HEK293 (cell line): ENCODE results near the gene ISG20L2.

Experiments used
- CTCF ChIA-PET: fragments of 350-600 bp; formaldehyde crosslinking; extraction: SDS; loops from one replicate; lab custom pipeline; 2021; ENCODE audit warnings: antibody characterized with exemption; lab: Yijun Ruan, JAX
- POLR2A ChIA-PET: fragments of 300-600 bp; formaldehyde crosslinking; extraction: SDS; loops from one replicate; lab custom pipeline; 2020; ENCODE audit warnings: antibody characterized with exemption, inconsistent platforms; lab: Yijun Ruan, JAX
- H3K27ac ChIP-seq: fragments of 200-500 bp; sonication (Bioruptor generic); 2 replicates; pipeline ENCODE4 v1.5.1; 2014; ENCODE audit warnings: low read depth, low read length, control low read depth, inconsistent platforms; ENCODE audit errors: extremely low read depth
- H3K36me3 ChIP-seq, 2 experiments: fragments of 200-500 bp in 1 of 2; sonication (Bioruptor generic) in 1 of 2; 1 replicate in 1 of 2; 2 replicates in 1 of 2; pipeline ENCODE4 v1.5.1; 2014 to 2017; ENCODE audit warnings: inconsistent platforms in 2 of 2, low read length in 2 of 2; ENCODE audit not compliant: control insufficient read depth in 2 of 2, insufficient read depth in 1 of 2
- H3K4me1 ChIP-seq: fragments of 200-500 bp; sonication (Bioruptor generic); 2 replicates; pipeline ENCODE4 v1.5.1; 2014; ENCODE audit warnings: mild to moderate bottlenecking, low read length, inconsistent platforms; ENCODE audit not compliant: control insufficient read depth, insufficient read depth
- H3K4me3 ChIP-seq: 2 replicates; pipeline ENCODE4 v1.5.1; 2011; ENCODE audit warnings: low read depth, mild to moderate bottlenecking, control low read depth, low read length, moderate library complexity
- H3K9me3 ChIP-seq: fragments of 200-500 bp; sonication (Bioruptor generic); 2 replicates; pipeline ENCODE4 v1.5.1; 2014; ENCODE audit warnings: low read depth, low read length, inconsistent platforms; ENCODE audit not compliant: control insufficient read depth, insufficient read depth
- EGR2 ChIP-seq: fragments of 450-650 bp; formaldehyde crosslinking; IDR thresholded peaks from 2 replicates; pipeline ENCODE4 v1.5.1; 2016; ENCODE audit warnings: low read depth, missing biosample characterization, missing genetic modification characterization
- GLI2 ChIP-seq: fragments of 450-650 bp; formaldehyde crosslinking; IDR thresholded peaks from 2 replicates; pipeline ENCODE4; 2017; ENCODE audit warnings: missing biosample characterization, missing genetic modification characterization, low read depth, borderline replicate concordance
- GLIS2 ChIP-seq: fragments of 450-650 bp; formaldehyde crosslinking; IDR thresholded peaks from 2 replicates; pipeline ENCODE4 v1.5.1; 2016; ENCODE audit warnings: missing biosample characterization, missing genetic modification characterization
- KLF8 ChIP-seq: fragments of 450-650 bp; formaldehyde crosslinking; IDR thresholded peaks from 2 replicates; pipeline ENCODE4 v1.5.1; 2016; ENCODE audit warnings: missing biosample characterization, missing genetic modification characterization
- SCRT1 ChIP-seq: fragments of 450-650 bp; formaldehyde crosslinking; IDR thresholded peaks from 2 replicates; pipeline ENCODE4 v1.5.1; 2016; ENCODE audit warnings: missing biosample characterization, missing genetic modification characterization, borderline replicate concordance
- ZBTB1 ChIP-seq: fragments of 450-650 bp; formaldehyde crosslinking; IDR thresholded peaks from 2 replicates; pipeline ENCODE4 v1.5.1; 2016; ENCODE audit warnings: missing biosample characterization, missing genetic modification characterization
- ZBTB10 ChIP-seq: fragments of 450-650 bp; formaldehyde crosslinking; IDR thresholded peaks from 2 replicates; pipeline ENCODE4 v1.5.1; 2016; ENCODE audit warnings: missing biosample characterization, missing genetic modification characterization
- ZBTB48 ChIP-seq: fragments of 450-650 bp; formaldehyde crosslinking; IDR thresholded peaks from 2 replicates; pipeline ENCODE4 v1.5.1; 2016; ENCODE audit warnings: missing biosample characterization, missing genetic modification characterization
- ZFHX2 ChIP-seq: fragments of 450-650 bp; formaldehyde crosslinking; conservative IDR thresholded peaks from 2 replicates; pipeline ENCODE4 v1.5.1; 2016; ENCODE audit warnings: missing biosample characterization, missing genetic modification characterization
- ZNF175 ChIP-seq: fragments of 450-650 bp; formaldehyde crosslinking; IDR thresholded peaks from 2 replicates; pipeline ENCODE4 v1.5.1; 2016; ENCODE audit warnings: missing biosample characterization, missing genetic modification characterization
- ZNF302 ChIP-seq: fragments of 450-650 bp; formaldehyde crosslinking; IDR thresholded peaks from 2 replicates; pipeline ENCODE4 v1.5.1; 2016; ENCODE audit warnings: missing biosample characterization, missing genetic modification characterization, low read depth
- ZNF513 ChIP-seq: fragments of 450-650 bp; IDR thresholded peaks from 2 replicates; pipeline ENCODE4 v1.5.1; 2018; ENCODE audit warnings: missing biosample characterization, missing genetic modification characterization
- ZNF621 ChIP-seq: fragments of 450-650 bp; formaldehyde crosslinking; IDR thresholded peaks from 2 replicates; pipeline ENCODE4 v1.5.1; 2017; ENCODE audit warnings: missing biosample characterization, missing genetic modification characterization
- ZNF677 ChIP-seq: fragments of 450-650 bp; IDR thresholded peaks from 2 replicates; pipeline ENCODE4 v1.5.0; 2018; ENCODE audit warnings: missing biosample characterization, mild to moderate bottlenecking, missing genetic modification characterization, moderate library complexity
- TF ChIP-seq, protein P1 (sequence below): fragments of 450-650 bp; formaldehyde crosslinking; IDR thresholded peaks from 2 replicates; pipeline ENCODE4 v1.5.1; 2016; ENCODE audit warnings: missing biosample characterization, missing genetic modification characterization
- TF ChIP-seq, protein P2 (sequence below): fragments of 450-650 bp; formaldehyde crosslinking; IDR thresholded peaks from 2 replicates; pipeline ENCODE4 v1.5.1; 2016; ENCODE audit warnings: missing biosample characterization, missing genetic modification characterization
- TF ChIP-seq, protein P3 (sequence below): fragments of 450-650 bp; formaldehyde crosslinking; IDR thresholded peaks from 2 replicates; pipeline ENCODE4 v1.5.1; 2016; ENCODE audit warnings: missing biosample characterization, missing genetic modification characterization
- TF ChIP-seq, protein P4 (sequence below): fragments of 450-650 bp; formaldehyde crosslinking; IDR thresholded peaks from 2 replicates; pipeline ENCODE4 v1.5.0; 2017; ENCODE audit warnings: missing biosample characterization, missing genetic modification characterization, borderline replicate concordance

ISG20L2 gene

GRCh38 chr1:156744344-156744743 lies 15.8 kb upstream of the ISG20L2 start:
- Histone ChIP-seq H3K36me3 (peaks cover 0 to 46% of the 10 kb centered on the region in 2 experiments; a peak in 1 of 3 replicates), H3K9me3 (no peaks in the 10 kb centered on the region), H3K4me3 (no peak overlapping the region), H3K4me1 (peaks cover 11% of the 10 kb centered on the region; the same call in 1 of the 2 replicates), H3K27ac (peak overlapping the region; percentile 33; the same call in 1 of the 2 replicates)
- CTCF ChIA-PET: interaction anchor here (0.7 kb wide), 1 partner anchor 55 kb away, joined by 3 read pairs; no protein-coding TSS in a partner anchor
- POLR2A ChIA-PET: interaction anchor here (1.3 kb wide), 1 partner anchor 23 kb away, joined by 3 read pairs; the partner anchor contains the start of gene PRCC
- TF ChIP-seq ZNF302 (tag by site-specific recombination) (no peak), ZBTB48 (no peak), ZBTB1 (no peak), ZNF621 (no peak), GLI2 (no peak), ZBTB10 (tag by site-specific recombination) (no peak)
- TF ChIP-seq, protein P1, sequence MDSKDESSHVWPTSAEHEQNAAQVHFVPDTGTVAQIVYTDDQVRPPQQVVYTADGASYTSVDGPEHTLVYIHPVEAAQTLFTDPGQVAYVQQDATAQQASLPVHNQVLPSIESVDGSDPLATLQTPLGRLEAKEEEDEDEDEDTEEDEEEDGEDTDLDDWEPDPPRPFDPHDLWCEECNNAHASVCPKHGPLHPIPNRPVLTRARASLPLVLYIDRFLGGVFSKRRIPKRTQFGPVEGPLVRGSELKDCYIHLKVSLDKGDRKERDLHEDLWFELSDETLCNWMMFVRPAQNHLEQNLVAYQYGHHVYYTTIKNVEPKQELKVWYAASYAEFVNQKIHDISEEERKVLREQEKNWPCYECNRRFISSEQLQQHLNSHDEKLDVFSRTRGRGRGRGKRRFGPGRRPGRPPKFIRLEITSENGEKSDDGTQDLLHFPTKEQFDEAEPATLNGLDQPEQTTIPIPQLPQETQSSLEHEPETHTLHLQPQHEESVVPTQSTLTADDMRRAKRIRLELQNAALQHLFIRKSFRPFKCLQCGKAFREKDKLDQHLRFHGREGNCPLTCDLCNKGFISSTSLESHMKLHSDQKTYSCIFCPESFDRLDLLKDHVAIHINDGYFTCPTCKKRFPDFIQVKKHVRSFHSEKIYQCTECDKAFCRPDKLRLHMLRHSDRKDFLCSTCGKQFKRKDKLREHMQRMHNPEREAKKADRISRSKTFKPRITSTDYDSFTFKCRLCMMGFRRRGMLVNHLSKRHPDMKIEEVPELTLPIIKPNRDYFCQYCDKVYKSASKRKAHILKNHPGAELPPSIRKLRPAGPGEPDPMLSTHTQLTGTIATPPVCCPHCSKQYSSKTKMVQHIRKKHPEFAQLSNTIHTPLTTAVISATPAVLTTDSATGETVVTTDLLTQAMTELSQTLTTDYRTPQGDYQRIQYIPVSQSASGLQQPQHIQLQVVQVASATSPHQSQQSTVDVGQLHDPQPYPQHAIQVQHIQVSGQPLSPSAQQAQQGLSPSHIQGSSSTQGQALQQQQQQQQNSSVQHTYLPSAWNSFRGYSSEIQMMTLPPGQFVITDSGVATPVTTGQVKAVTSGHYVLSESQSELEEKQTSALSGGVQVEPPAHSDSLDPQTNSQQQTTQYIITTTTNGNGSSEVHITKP (tag by site-specific recombination): no peak

DNA sequence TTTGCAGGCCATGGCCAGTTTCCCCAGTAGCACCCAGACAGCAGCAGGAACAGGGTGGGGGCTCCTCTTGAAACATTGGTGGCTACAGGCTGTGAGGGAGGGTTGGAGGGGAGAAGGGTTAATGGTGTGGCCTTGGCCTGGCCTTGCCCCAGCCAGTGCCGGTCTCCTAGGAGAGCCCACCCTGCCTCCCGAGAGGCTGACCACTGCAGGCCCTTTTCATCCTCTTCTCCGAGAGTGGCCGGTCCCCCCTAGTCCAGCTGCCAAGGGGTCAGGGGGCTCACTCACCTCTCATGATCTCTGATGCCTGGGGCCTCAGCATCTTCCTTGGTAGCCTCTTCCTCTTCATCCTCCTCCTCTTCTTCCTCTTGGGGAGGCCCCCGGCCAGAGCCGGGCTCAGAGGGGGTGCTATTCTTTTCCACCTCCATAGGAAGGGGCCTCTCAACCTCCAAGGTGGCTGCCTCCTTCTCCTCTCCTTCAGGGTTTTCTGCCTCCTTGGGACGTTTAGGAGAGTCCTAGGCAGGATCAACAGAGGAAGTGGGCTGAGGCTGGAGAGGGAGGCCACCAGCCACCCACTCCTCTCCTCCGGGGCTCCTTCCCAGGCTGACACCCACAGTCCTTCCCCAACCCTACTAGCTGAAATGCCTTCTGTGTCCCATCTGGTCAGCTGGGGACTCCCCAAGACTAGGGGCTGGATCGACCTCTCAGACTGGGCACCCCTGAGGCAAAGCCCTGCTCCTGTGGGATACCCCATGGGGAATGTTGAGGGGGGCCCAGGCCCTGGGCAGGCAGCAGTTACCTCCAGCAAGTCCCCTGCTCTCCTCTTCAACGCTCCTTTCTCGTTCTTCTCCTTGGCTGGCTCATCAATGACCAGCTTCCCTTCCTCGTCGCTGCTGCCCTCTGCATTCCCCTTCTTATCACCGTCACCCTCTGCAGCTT lies 15.1 kb upstream of the ISG20L2 start:
- Histone ChIP-seq H3K4me1 (peaks cover 6% of the 10 kb centered on the region; the same call in 1 of the 2 replicates), H3K36me3 (peaks cover 0 to 48% of the 10 kb centered on the region in 2 experiments; a peak in 1 of 3 replicates), H3K27ac (no peak overlapping the region), H3K9me3 (no peaks in the 10 kb centered on the region), H3K4me3 (no peak overlapping the region)
- ChIA-PET POLR2A (interaction anchor here (1.6 kb wide), 1 partner anchor 8 kb away, joined by 10 read pairs; the partner anchor contains the start of gene HDGF), CTCF (interaction anchor here (0.6 to 0.7 kb wide), 3 partner anchors 18 to 55 kb away, joined by 3 to 4 read pairs (median 4); no protein-coding TSS in a partner anchor)
- TF ChIP-seq GLIS2 (peak; percentile 41), ZNF677 (tag by site-specific recombination) (no peak), SCRT1 (tag by site-specific recombination) (no peak), ZNF513 (tag by site-specific recombination) (peak; percentile 73), EGR2 (tag by site-specific recombination) (peak; percentile 64), ZNF175 (no peak), KLF8 (tag by site-specific recombination) (no peak), ZFHX2 (tag by site-specific recombination) (peak; percentile 74)
- TF ChIP-seq, protein P2, sequence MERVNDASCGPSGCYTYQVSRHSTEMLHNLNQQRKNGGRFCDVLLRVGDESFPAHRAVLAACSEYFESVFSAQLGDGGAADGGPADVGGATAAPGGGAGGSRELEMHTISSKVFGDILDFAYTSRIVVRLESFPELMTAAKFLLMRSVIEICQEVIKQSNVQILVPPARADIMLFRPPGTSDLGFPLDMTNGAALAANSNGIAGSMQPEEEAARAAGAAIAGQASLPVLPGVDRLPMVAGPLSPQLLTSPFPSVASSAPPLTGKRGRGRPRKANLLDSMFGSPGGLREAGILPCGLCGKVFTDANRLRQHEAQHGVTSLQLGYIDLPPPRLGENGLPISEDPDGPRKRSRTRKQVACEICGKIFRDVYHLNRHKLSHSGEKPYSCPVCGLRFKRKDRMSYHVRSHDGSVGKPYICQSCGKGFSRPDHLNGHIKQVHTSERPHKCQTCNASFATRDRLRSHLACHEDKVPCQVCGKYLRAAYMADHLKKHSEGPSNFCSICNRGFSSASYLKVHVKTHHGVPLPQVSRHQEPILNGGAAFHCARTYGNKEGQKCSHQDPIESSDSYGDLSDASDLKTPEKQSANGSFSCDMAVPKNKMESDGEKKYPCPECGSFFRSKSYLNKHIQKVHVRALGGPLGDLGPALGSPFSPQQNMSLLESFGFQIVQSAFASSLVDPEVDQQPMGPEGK (tag by site-specific recombination): no peak
- TF ChIP-seq, protein P3, sequence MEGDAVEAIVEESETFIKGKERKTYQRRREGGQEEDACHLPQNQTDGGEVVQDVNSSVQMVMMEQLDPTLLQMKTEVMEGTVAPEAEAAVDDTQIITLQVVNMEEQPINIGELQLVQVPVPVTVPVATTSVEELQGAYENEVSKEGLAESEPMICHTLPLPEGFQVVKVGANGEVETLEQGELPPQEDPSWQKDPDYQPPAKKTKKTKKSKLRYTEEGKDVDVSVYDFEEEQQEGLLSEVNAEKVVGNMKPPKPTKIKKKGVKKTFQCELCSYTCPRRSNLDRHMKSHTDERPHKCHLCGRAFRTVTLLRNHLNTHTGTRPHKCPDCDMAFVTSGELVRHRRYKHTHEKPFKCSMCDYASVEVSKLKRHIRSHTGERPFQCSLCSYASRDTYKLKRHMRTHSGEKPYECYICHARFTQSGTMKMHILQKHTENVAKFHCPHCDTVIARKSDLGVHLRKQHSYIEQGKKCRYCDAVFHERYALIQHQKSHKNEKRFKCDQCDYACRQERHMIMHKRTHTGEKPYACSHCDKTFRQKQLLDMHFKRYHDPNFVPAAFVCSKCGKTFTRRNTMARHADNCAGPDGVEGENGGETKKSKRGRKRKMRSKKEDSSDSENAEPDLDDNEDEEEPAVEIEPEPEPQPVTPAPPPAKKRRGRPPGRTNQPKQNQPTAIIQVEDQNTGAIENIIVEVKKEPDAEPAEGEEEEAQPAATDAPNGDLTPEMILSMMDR: no peak
- TF ChIP-seq, protein P4, sequence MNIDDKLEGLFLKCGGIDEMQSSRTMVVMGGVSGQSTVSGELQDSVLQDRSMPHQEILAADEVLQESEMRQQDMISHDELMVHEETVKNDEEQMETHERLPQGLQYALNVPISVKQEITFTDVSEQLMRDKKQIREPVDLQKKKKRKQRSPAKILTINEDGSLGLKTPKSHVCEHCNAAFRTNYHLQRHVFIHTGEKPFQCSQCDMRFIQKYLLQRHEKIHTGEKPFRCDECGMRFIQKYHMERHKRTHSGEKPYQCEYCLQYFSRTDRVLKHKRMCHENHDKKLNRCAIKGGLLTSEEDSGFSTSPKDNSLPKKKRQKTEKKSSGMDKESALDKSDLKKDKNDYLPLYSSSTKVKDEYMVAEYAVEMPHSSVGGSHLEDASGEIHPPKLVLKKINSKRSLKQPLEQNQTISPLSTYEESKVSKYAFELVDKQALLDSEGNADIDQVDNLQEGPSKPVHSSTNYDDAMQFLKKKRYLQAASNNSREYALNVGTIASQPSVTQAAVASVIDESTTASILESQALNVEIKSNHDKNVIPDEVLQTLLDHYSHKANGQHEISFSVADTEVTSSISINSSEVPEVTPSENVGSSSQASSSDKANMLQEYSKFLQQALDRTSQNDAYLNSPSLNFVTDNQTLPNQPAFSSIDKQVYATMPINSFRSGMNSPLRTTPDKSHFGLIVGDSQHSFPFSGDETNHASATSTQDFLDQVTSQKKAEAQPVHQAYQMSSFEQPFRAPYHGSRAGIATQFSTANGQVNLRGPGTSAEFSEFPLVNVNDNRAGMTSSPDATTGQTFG (tag by site-specific recombination): no peak
